Mucosa of descending colon (tissue), 3 donors: ENCODE results near the gene SLC18A3. TPM values are rescaled to one million over a fixed set of nuclear protein-coding genes. Genes with fewer than 3 reads are reported as not detected.

ENCODE experiments used
- ATAC-seq: fragments of 200-7000 bp; cut with Tn5 transposase; one replicate; pipeline ENCODE4 v1.9.1; 2020; ENCODE audit warnings: mild to moderate bottlenecking, moderate library complexity
- DNase-seq, 3 donors: peaks; one replicate each; pipeline ENCODE4 v3.0.0-alpha.2; 2020
- H3K36me3 ChIP-seq: fragments of 200-600 bp; one replicate; pipeline ENCODE4 v1.8.0; 2021; ENCODE audit warnings: low read depth, mild to moderate bottlenecking
- H3K4me1 ChIP-seq: fragments of 200-600 bp; one replicate; pipeline ENCODE4 v1.8.0; 2021; ENCODE audit warnings: low read depth, mild to moderate bottlenecking
- H3K4me3 ChIP-seq: fragments of 200-600 bp; one replicate; pipeline ENCODE4 v1.8.0; 2021; ENCODE audit warnings: mild to moderate bottlenecking
- H3K9me3 ChIP-seq: fragments of 200-600 bp; one replicate; pipeline ENCODE4 v1.8.0; 2021; ENCODE audit warnings: mild to moderate bottlenecking
- intact Hi-C, 2 donors: fragments of 100-400 bp; cut with DNase I in 1 of 2; cut with micrococcal nuclease in 1 of 2; formaldehyde crosslinking; loops; one replicate each; pipeline versions ENCODE4 v1.11.0 to v1.11.1; 2022; cut with DNase I, micrococcal nuclease
- long read RNA-seq, 2 donors: library from polyadenylated mRNA; unstranded; transcript quantifications; one replicate each; pipeline ENCODE4 v2.0.0, GENCODE V29; 2019 to 2021
- total RNA-seq, 3 donors: library from RNA; stranded (reverse); fragmentation: NEBNext Ultra II Directional in 2 of 3; extraction: Animal tissue kit (Norgen Biotek cat#: 25700) in 2 of 3; gene quantifications; one replicate each; pipeline versions ENCODE4 v1.2.1 to v1.2.4, GENCODE V29; 2021 to 2023
- TF ChIP-seq, protein P1 (sequence below): fragments of 200-600 bp; IDR thresholded peaks from one replicate; pipeline ENCODE4 v1.8.0; 2022; ENCODE audit warnings: antibody characterized with exemption, mild to moderate bottlenecking
- donor health status: DM: no; HTN: no; CAD: no; lungs with moderate emphysema.
- donor health status: DM: no; HTN: no; CAD: no.
- donor health status: DM: no; HTN: yes; CAD: no.

Gene SLC18A3
- total RNA-seq: 1 to 10 TPM in 1 of 3 donors, not detected in 2; 1.6 TPM
- long read RNA-seq, donor 1, transcript SLC18A3-201 (1 exons, 2,420 nt): major isoform, 5 of 5 reads
- long read RNA-seq, donor 1, partial matches to known transcripts: 0 of 5 reads
- long read RNA-seq, donor 1, other reads (novel, unspliced or antisense): 0 of 5 reads
- long read RNA-seq, donor 2: 0 reads

DNA sequence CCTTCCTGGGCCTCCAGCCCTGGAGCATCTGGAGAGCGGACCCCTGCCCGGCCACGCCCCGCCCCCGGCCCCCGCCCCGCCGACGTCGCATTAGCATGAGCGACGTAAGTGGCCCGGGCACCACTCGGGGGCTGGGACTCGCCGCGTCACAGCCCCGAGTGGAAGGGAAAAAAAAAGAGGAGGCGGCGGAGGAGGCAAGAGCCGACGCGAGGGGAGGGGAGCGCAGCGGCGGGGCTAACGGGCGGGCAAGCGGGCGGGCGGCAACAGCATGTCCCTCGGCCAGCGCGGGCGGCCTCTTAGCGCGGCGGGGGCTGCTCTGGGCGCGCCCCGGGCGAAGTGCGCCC is at the start of gene SLC18A3:
Gene SLC18A3 (plus strand): TSS at position 197 of the 344 bp plus-strand sequence. CDS start 431 bp downstream, outside the sequence.
- no peak within 1 kb of the TSS for H3K4me3 ChIP-seq
- no peaks in the 10 kb centered on the region for H3K36me3 ChIP-seq
- no peaks in the 10 kb centered on the region for H3K9me3 ChIP-seq
- no peak for DNase-seq
- intact Hi-C loops: no loop called here
- no peak for ATAC-seq
- TF ChIP-seq, protein P1, sequence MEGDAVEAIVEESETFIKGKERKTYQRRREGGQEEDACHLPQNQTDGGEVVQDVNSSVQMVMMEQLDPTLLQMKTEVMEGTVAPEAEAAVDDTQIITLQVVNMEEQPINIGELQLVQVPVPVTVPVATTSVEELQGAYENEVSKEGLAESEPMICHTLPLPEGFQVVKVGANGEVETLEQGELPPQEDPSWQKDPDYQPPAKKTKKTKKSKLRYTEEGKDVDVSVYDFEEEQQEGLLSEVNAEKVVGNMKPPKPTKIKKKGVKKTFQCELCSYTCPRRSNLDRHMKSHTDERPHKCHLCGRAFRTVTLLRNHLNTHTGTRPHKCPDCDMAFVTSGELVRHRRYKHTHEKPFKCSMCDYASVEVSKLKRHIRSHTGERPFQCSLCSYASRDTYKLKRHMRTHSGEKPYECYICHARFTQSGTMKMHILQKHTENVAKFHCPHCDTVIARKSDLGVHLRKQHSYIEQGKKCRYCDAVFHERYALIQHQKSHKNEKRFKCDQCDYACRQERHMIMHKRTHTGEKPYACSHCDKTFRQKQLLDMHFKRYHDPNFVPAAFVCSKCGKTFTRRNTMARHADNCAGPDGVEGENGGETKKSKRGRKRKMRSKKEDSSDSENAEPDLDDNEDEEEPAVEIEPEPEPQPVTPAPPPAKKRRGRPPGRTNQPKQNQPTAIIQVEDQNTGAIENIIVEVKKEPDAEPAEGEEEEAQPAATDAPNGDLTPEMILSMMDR: no peak
- peaks cover 2% of the 10 kb centered on the region for H3K4me1 ChIP-seq

DNA sequence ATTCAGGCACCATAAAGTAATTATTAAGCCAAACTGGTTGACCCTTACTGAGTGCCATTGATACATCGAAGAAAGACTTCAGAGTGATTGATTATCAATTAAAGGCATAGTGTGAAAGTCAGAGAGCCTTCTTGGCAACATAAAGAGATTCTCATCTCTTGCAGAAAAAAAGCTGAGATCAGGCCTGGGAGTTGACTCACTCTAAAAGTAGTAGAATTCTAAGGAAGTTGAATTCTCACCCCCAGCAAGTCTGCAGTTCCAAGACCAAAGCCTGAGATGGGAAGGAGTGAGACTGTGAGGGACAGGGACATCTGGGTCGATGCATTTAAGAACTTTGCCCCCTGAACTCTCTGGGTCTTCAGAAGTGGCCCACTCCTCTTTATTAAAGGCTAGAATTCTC is 49.6 kb upstream of the SLC18A3 start:
- H3K4me3 ChIP-seq: no peak overlapping the region
- intact Hi-C loops: no loop called here
- DNase-seq (no peak), ATAC-seq (no peak)
- H3K36me3 ChIP-seq: no peaks in the 10 kb centered on the region
- TF ChIP-seq, protein P1: no peak
- H3K9me3 ChIP-seq: peaks cover 3% of the 10 kb centered on the region
- H3K4me1 ChIP-seq: no peaks in the 10 kb centered on the region

DNA sequence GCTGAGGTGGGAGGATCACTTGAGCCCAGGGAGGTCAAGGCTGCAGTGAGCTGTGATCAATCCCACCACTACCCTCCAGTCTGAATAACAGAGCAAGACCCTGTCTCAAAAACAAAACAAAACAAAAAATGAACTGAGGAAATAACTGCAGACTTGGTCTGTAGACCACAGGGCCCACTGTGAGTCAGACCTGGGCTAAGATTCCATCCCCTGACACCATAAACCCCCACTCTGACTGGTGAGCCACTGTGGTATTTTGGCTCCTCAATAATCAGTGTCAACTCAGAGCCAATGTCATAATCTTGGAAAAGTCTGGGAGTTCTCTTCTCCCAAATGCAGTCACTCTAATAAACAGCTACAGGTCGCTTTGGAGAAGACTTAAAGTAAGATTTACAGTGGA is 47.2 kb upstream of the SLC18A3 start:
- DNase-seq: no peak
- H3K4me1 ChIP-seq: no peaks in the 10 kb centered on the region
- no peak for ATAC-seq
- H3K9me3 ChIP-seq: no peaks in the 10 kb centered on the region
- intact Hi-C loops: no loop called here
- no peak overlapping the region for H3K4me3 ChIP-seq
- H3K36me3 ChIP-seq: no peaks in the 10 kb centered on the region
- TF ChIP-seq, protein P1: no peak

DNA sequence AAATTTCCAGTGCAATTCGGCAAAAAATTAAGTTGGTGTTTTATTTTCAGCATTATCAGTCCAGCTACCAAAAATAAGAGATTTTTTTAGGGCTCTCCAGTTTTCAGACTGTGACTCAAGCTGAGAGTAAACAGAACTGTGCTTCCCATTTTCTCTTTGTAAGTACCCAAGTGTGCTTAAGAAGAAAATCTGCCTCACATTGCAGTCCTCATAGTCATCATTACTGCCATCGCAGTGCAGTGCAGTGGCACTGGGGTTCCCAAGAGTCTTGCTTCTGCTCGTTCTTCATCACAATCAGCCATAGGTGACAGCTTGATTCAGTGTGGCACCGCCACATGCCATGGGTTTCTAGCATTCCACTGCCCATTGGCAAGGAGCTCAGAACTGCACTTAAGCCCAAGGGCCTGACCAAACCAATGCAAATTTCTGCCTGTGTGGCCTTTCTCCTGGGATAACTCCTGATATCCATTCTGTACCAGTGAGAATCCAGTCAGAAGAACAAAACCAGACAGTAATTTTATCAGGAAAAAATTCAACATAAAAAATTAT is 45.6 kb upstream of the SLC18A3 start:
- intact Hi-C loops: no loop called here
- TF ChIP-seq, protein P1: no peak
- H3K4me1 ChIP-seq: no peaks in the 10 kb centered on the region
- H3K36me3 ChIP-seq: no peaks in the 10 kb centered on the region
- peaks cover 2% of the 10 kb centered on the region for H3K9me3 ChIP-seq
- DNase-seq (no peak), ATAC-seq (no peak)
- no peak overlapping the region for H3K4me3 ChIP-seq

DNA sequence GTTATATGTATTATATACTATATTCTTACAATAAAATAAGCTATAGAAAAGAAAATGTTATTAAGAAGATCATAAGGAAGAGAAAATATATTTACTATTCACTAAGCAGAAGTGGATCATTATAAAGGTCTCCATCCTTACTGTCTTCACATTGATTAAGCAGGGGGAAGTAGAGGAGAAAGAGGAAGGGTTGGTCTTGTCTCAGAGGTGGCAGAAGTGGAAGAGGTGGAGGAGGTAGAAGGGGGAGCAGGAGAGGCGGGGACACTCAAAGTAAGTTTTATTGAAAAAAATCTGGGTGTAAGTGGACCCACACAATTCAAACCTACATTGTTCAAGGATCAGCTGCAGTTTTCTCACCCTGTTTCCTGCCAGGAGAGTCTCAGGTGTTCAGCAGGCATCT is 42.3 kb upstream of the SLC18A3 start:
- Histone ChIP-seq H3K4me1 (no peaks in the 10 kb centered on the region), H3K9me3 (peaks cover 2% of the 10 kb centered on the region), H3K4me3 (no peak overlapping the region), H3K36me3 (no peaks in the 10 kb centered on the region)
- ATAC-seq: no peak
- TF ChIP-seq, protein P1: no peak
- DNase-seq: no peak
- intact Hi-C loops: no loop called here

DNA sequence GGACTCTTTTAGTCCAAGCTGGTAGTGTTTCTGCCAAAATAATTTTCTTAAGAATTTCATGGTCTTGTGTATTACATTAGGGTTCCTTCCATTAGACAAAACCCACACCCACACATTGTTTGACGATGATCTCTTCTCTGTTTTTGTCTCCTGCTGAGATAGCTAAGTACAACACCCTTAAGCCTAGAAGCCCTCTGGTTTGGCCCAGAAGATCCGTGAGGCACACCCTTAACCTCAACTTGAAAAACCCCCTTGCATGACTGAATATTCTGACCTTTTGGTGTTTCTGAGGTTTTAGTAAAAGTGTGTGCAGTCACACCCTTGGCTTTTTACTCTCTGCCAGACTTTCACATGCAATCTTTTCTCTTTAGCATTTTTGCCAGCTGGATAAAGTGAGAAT is 41.9 kb upstream of the SLC18A3 start:
- TF ChIP-seq, protein P1: no peak
- ATAC-seq (no peak), DNase-seq (no peak)
- H3K4me1 ChIP-seq: no peaks in the 10 kb centered on the region
- intact Hi-C loops: no loop called here
- no peak overlapping the region for H3K4me3 ChIP-seq
- no peaks in the 10 kb centered on the region for H3K36me3 ChIP-seq
- peaks cover 2% of the 10 kb centered on the region for H3K9me3 ChIP-seq
